ENCODE measurements around the gene FTO. TPM values are rescaled to one million over a fixed set of nuclear protein-coding genes. Genes with fewer than 3 reads are reported as not detected.

Gene FTO
- total and polyA plus RNA-seq, 2 of the 13 experiments (the other 11 are each of a cell fraction or from before 2014, with no cell fraction given): 41.6 to 55.8 TPM

DNA sequence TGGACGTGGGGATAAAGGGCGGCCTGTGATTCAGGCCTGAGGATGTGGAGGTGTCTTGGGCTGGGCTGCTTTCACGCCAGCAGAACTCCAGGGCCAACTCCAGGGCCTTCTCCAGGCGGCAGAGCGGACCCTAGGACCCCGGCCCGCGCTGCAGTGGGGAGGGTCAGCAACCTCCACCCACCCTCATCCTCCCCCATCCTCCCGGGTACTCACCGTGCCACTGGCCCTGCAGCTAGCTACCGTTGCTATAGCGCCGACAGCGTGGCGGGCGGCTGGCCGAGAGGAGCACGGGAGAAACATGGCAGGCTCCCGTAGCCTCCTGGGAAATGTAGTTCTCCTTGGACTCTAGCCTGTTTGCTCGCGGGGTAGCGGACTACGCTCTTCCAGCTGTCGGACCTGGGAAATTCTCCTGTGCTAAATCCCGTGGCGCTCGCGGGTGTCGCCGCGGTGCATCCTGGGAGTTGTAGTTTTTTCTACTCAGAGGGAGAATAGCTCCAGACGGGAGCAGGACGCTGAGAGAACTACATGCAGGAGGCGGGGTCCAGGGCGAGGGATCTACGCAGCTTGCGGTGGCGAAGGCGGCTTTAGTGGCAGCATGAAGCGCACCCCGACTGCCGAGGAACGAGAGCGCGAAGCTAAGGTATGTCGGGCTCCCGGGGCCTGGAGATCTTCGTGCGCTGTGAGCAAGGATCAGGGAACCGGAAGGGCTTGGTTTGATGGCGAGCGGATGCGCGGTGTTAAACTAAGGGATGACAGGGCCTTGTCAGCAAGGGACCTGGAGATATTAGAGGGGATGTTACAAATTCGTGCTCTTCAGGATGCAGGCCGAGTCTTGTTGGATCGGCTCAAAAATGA lies at the start of gene FTO, which contains the start of gene RPGRIP1L (continued):
- TF ChIP-seq, protein P1, sequence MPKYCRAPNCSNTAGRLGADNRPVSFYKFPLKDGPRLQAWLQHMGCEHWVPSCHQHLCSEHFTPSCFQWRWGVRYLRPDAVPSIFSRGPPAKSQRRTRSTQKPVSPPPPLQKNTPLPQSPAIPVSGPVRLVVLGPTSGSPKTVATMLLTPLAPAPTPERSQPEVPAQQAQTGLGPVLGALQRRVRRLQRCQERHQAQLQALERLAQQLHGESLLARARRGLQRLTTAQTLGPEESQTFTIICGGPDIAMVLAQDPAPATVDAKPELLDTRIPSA (CRISPR knock-in tag; IDR thresholded peaks at IDR 0.05; ENCODE audit: borderline replicate concordance): peak; percentile 57; the same call in 1 of the 2 replicates
- TF ChIP-seq ZFP62 (CRISPR knock-in tag; IDR thresholded peaks at IDR 0.05) (no peak), MXI1 (IDR thresholded peaks at IDR 0.05; ENCODE audit: borderline replicate concordance, low read depth, low read length) (peak; percentile 99), ZNF776 (CRISPR knock-in tag; IDR thresholded peaks at IDR 0.05) (peak; percentile 50; the same call in 1 of the 2 replicates), NCOA2 (CRISPR knock-in tag; IDR thresholded peaks at IDR 0.05) (peak; percentile 55; the same call in 1 of the 2 replicates), ZNF567 (CRISPR knock-in tag; IDR thresholded peaks at IDR 0.05; ENCODE audit: borderline replicate concordance) (0 out of 2 replicates have a peak, but pooled peaks have one; percentile 12), ZMYM4 (CRISPR knock-in tag; IDR thresholded peaks at IDR 0.05) (peak; percentile 94), MED8 (CRISPR knock-in tag; IDR thresholded peaks at IDR 0.05; ENCODE audit: insufficient replicate concordance) (no peak), MAFK (conservative IDR thresholded peaks at IDR 0.05 in 1 of 2, IDR thresholded peaks at IDR 0.05 in 1 of 2; ENCODE audit: low read length in 2 of 2) (peak in 1 of 2 experiments; percentile 7; a peak in 1 of 4 replicates), NFKB2 (CRISPR knock-in tag; IDR thresholded peaks at IDR 0.05; ENCODE audit: borderline replicate concordance) (peak; percentile 87; the same call in 1 of the 2 replicates), SRSF1 (optimal IDR thresholded peaks at IDR 0.05; ENCODE audit: low read depth, low read length) (peak; percentile 98), MEIS2 (CRISPR knock-in tag; IDR thresholded peaks at IDR 0.05) (0 out of 2 replicates have a peak, but pooled peaks have one; percentile 63)
- TF ChIP-seq, protein P2, sequence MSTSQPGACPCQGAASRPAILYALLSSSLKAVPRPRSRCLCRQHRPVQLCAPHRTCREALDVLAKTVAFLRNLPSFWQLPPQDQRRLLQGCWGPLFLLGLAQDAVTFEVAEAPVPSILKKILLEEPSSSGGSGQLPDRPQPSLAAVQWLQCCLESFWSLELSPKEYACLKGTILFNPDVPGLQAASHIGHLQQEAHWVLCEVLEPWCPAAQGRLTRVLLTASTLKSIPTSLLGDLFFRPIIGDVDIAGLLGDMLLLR (CRISPR knock-in tag; IDR thresholded peaks at IDR 0.05): 0 out of 2 replicates have a peak, but pooled peaks have one; percentile 23
- TF ChIP-seq, protein P3, sequence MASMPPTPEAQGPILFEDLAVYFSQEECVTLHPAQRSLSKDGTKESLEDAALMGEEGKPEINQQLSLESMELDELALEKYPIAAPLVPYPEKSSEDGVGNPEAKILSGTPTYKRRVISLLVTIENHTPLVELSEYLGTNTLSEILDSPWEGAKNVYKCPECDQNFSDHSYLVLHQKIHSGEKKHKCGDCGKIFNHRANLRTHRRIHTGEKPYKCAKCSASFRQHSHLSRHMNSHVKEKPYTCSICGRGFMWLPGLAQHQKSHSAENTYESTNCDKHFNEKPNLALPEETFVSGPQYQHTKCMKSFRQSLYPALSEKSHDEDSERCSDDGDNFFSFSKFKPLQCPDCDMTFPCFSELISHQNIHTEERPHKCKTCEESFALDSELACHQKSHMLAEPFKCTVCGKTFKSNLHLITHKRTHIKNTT (CRISPR knock-in tag; IDR thresholded peaks at IDR 0.05): no peak
- TF ChIP-seq, protein P4, sequence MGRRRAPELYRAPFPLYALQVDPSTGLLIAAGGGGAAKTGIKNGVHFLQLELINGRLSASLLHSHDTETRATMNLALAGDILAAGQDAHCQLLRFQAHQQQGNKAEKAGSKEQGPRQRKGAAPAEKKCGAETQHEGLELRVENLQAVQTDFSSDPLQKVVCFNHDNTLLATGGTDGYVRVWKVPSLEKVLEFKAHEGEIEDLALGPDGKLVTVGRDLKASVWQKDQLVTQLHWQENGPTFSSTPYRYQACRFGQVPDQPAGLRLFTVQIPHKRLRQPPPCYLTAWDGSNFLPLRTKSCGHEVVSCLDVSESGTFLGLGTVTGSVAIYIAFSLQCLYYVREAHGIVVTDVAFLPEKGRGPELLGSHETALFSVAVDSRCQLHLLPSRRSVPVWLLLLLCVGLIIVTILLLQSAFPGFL (CRISPR knock-in tag; IDR thresholded peaks at IDR 0.05): 0 out of 2 replicates have a peak, but pooled peaks have one; percentile 61
- TF ChIP-seq, protein P5, sequence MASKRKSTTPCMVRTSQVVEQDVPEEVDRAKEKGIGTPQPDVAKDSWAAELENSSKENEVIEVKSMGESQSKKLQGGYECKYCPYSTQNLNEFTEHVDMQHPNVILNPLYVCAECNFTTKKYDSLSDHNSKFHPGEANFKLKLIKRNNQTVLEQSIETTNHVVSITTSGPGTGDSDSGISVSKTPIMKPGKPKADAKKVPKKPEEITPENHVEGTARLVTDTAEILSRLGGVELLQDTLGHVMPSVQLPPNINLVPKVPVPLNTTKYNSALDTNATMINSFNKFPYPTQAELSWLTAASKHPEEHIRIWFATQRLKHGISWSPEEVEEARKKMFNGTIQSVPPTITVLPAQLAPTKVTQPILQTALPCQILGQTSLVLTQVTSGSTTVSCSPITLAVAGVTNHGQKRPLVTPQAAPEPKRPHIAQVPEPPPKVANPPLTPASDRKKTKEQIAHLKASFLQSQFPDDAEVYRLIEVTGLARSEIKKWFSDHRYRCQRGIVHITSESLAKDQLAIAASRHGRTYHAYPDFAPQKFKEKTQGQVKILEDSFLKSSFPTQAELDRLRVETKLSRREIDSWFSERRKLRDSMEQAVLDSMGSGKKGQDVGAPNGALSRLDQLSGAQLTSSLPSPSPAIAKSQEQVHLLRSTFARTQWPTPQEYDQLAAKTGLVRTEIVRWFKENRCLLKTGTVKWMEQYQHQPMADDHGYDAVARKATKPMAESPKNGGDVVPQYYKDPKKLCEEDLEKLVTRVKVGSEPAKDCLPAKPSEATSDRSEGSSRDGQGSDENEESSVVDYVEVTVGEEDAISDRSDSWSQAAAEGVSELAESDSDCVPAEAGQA (IDR thresholded peaks at IDR 0.05; ENCODE audit: low read depth): peak; percentile 75
- TF ChIP-seq, protein P5 (CRISPR knock-in tag; IDR thresholded peaks at IDR 0.05; ENCODE audit: borderline replicate concordance): peak; percentile 53; the same call in 1 of the 2 replicates
